ENCODE measurements around the gene RAB30. TPM values are rescaled to one million over a fixed set of nuclear protein-coding genes. Genes with fewer than 3 reads are reported as not detected.

The RAB30 gene
- total RNA-seq, 3 donors from 2014 or later = 20.3 to 26.6 (median 24.2) TPM

GRCh38 chr11:83042964-83043711 lies 28.6 kb downstream of the RAB30 start:
- no peaks in the 10 kb centered on the region for H3K9me3 ChIP-seq
- H3K4me1 ChIP-seq = peaks cover 1 to 8% of the 10 kb centered on the region in 2 donors
- intact Hi-C loops (cut with DNase I; ENCODE audit: low total_unique reads) = no loop called here
- peak in 1 of 2 donors; percentile 36 for DNase-seq (ENCODE audit: low spot score in 2 of 2)
- H3K36me3 ChIP-seq = no peaks in the 10 kb centered on the region
- H3K27ac ChIP-seq = peak overlapping the region; percentile 55 to 76
- no peak overlapping the region for H3K4me3 ChIP-seq
- no peaks in the 10 kb centered on the region for H3K27me3 ChIP-seq
- TF ChIP-seq, protein P1, sequence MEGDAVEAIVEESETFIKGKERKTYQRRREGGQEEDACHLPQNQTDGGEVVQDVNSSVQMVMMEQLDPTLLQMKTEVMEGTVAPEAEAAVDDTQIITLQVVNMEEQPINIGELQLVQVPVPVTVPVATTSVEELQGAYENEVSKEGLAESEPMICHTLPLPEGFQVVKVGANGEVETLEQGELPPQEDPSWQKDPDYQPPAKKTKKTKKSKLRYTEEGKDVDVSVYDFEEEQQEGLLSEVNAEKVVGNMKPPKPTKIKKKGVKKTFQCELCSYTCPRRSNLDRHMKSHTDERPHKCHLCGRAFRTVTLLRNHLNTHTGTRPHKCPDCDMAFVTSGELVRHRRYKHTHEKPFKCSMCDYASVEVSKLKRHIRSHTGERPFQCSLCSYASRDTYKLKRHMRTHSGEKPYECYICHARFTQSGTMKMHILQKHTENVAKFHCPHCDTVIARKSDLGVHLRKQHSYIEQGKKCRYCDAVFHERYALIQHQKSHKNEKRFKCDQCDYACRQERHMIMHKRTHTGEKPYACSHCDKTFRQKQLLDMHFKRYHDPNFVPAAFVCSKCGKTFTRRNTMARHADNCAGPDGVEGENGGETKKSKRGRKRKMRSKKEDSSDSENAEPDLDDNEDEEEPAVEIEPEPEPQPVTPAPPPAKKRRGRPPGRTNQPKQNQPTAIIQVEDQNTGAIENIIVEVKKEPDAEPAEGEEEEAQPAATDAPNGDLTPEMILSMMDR (IDR thresholded peaks at IDR 0.05) = no peak

DNA sequence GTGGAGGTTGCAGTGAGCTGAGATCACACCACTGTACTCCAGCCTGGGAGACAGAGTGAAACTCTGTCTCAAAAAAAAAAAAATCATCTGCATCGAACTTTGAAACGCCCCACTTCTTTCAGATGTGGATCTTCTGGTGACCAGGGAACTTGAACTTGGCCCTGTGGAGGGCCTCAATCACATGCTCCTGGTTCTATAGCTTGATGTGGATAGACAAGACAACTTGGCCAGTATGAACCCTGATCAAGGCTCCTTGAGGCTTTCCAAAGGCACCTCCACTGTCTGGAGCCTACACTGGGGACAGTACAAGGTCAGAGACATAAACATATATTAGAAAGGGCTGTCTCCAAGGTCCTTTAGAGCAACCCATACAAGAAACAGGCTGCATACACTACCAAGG lies 30.6 kb downstream of the RAB30 start:
- intact Hi-C loops (cut with DNase I; ENCODE audit: low total_unique reads) = no loop called here
- Histone ChIP-seq H3K4me3 (no peak overlapping the region), H3K27ac (no peak overlapping the region), H3K27me3 (no peaks in the 10 kb centered on the region), H3K9me3 (no peaks in the 10 kb centered on the region), H3K36me3 (no peaks in the 10 kb centered on the region), H3K4me1 (peaks cover 6 to 13% of the 10 kb centered on the region in 2 donors)
- no peak for TF ChIP-seq POLR2AphosphoS5 (IDR thresholded peaks at IDR 0.05)
- TF ChIP-seq, protein P1 (IDR thresholded peaks at IDR 0.05) = no peak
- no peak for TF ChIP-seq POLR2A (IDR thresholded peaks at IDR 0.05)
- DNase-seq (ENCODE audit: low spot score in 2 of 2) = no peak

DNA sequence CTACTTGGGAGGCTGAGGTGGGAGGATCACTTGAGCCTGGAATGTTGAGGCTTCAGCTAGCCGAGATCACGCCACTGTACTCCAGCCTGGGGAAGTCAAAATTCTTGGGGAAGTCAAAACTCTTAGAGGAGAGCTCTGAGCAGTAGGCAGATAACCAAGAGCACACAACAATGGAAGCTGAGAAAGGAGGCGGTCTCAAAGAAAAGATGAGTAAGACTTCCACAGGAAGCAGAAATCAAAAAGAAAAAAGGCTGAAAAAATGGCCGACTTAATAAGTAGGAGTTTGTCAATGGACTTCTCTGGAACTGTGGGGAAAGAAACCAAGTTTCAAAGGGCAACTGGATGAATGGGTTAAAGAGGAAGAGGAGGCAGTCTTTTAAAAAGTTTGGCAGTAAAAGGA lies 32.1 kb downstream of the RAB30 start:
- Histone ChIP-seq H3K4me1 (peaks cover 10 to 22% of the 10 kb centered on the region in 2 donors), H3K27me3 (no peaks in the 10 kb centered on the region), H3K4me3 (no peak overlapping the region), H3K36me3 (no peaks in the 10 kb centered on the region), H3K9me3 (no peaks in the 10 kb centered on the region), H3K27ac (no peak overlapping the region)
- no peak for DNase-seq (ENCODE audit: low spot score in 2 of 2)
- intact Hi-C loops (cut with DNase I; ENCODE audit: low total_unique reads) = no loop called here
- no peak for TF ChIP-seq POLR2AphosphoS5 (IDR thresholded peaks at IDR 0.05)
- no peak for TF ChIP-seq POLR2A (IDR thresholded peaks at IDR 0.05)
- TF ChIP-seq, protein P1 (IDR thresholded peaks at IDR 0.05) = no peak

GRCh38 chr11:83037877-83038276 lies 33.8 kb downstream of the RAB30 start:
- intact Hi-C loops (cut with DNase I; ENCODE audit: low total_unique reads) = no loop called here
- TF ChIP-seq POLR2A (IDR thresholded peaks at IDR 0.05) (no peak), POLR2AphosphoS5 (IDR thresholded peaks at IDR 0.05) (no peak)
- TF ChIP-seq, protein P1 (IDR thresholded peaks at IDR 0.05) = no peak
- Histone ChIP-seq H3K27ac (peak overlapping the region; percentile 47 to 56), H3K4me3 (no peak overlapping the region), H3K9me3 (no peaks in the 10 kb centered on the region), H3K36me3 (no peaks in the 10 kb centered on the region), H3K27me3 (no peaks in the 10 kb centered on the region), H3K4me1 (peaks cover 14 to 17% of the 10 kb centered on the region in 2 donors)
- DNase-seq (ENCODE audit: low spot score in 2 of 2) = no peak

GRCh38 chr11:83036701-83037100 lies 35.0 kb downstream of the RAB30 start:
- no peaks in the 10 kb centered on the region for H3K36me3 ChIP-seq
- H3K27ac ChIP-seq = no peak overlapping the region
- H3K27me3 ChIP-seq = no peaks in the 10 kb centered on the region
- no peak for DNase-seq (ENCODE audit: low spot score in 2 of 2)
- no peak overlapping the region for H3K4me3 ChIP-seq
- H3K4me1 ChIP-seq = peaks cover 14% of the 10 kb centered on the region in 2 donors
- H3K9me3 ChIP-seq = no peaks in the 10 kb centered on the region
- no peak for TF ChIP-seq POLR2A (IDR thresholded peaks at IDR 0.05)
- TF ChIP-seq POLR2AphosphoS5 (IDR thresholded peaks at IDR 0.05) = no peak
- TF ChIP-seq, protein P1 (IDR thresholded peaks at IDR 0.05) = no peak
- intact Hi-C loops (cut with DNase I; ENCODE audit: low total_unique reads) = no loop called here
